ENCODE measurements around the gene SSBP3. TPM values are rescaled to one million over a fixed set of nuclear protein-coding genes. Genes with fewer than 3 reads are reported as not detected.

Gene SSBP3
- total and polyA plus RNA-seq, 2 experiments from 2014 or later, result 47.4 to 68.6 TPM

DNA sequence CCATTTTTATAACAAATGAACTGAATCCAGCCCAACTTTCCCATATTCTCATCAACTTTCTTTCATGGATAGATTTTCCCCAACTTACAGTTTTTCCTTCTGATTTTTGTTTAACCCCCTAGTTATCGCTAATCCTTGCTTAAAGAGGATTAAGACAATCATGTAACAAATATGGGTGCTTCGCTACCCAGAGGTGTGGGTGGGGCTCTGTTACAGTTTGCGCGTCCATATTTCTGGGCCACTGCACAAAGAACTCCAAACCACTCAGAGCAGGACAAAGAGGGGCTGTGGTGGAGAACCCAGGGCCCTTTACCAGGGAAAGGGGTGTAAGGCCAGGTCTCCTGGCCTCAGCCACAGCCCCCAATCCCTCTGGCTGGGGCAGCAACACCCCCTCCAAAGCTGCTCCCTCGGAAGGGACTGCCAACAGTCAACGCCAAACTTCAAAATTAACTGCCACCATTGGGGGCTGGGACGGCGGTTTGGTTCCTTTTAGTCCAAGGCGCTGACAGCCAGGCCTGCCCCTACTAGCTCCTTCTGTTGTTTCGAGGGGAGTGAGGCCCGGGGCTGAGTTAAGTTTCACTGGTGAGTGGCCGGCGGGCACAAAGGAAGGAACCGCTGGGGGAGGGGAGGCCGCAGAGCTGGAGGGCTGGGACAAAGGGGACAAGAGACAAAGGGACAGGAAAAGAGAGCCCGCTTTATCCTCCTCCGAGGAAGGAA, 27.9 kb downstream of the SSBP3 start:
- Histone ChIP-seq H4K20me1 (replicated peaks; ENCODE audit: insufficient read depth) (peaks cover 17% of the 10 kb centered on the region; the same call in 1 of the 2 replicates), H2AFZ (no peak overlapping the region), H3K9me2 (ENCODE audit: insufficient read depth) (no peaks in the 10 kb centered on the region), H3K4me2 (peak overlapping the region; percentile 78), H3K4me1 (ENCODE audit: insufficient read depth) (peaks cover 77% of the 10 kb centered on the region), H3K36me3 (ENCODE audit: insufficient read depth) (no peaks in the 10 kb centered on the region), H3K79me2 (replicated peaks; ENCODE audit: insufficient read depth) (peaks cover 97% of the 10 kb centered on the region), H3F3A (replicated peaks; ENCODE audit: low read depth) (peaks cover 15% of the 10 kb centered on the region), H3K4me3 (peak overlapping the region; percentile 44), H3K27ac (ENCODE audit: low read depth) (peak overlapping the region; percentile 98), H3K27me3 (ENCODE audit: insufficient read depth) (no peaks in the 10 kb centered on the region)
- TF ChIP-seq JUNB (IDR thresholded peaks at IDR 0.05; ENCODE audit: unreplicated experiment), result no peak
- TF ChIP-seq CREB1 (CRISPR knock-in tag; IDR thresholded peaks at IDR 0.05; ENCODE audit: low read depth), result no peak
- no peak for TF ChIP-seq STAT1 (IDR thresholded peaks at IDR 0.05; ENCODE audit: unreplicated experiment)
- peaks cover 25% of the 10 kb centered on the region for H3K36me3 Mint-ChIP-seq (ENCODE audit: low read depth)
- ATAC-seq (peak; percentile 48), DNase-seq (ENCODE audit: low spot score) (peak; percentile 90)
- peak overlapping the region; percentile 94 for H3K27ac Mint-ChIP-seq
- H3K4me1 Mint-ChIP-seq, result peaks cover 78% of the 10 kb centered on the region
- H3K4me3 Mint-ChIP-seq, result peak overlapping the region; percentile 61
- no peaks in the 10 kb centered on the region; the same call in 2 of the 3 replicates for H3K9me3 Mint-ChIP-seq
- H3K27me3 Mint-ChIP-seq (ENCODE audit: insufficient read depth, low read depth, poor library complexity), result peaks cover 17% of the 10 kb centered on the region

GRCh38 chr1:54377040-54377691, 29.0 kb downstream of the SSBP3 start:
- peaks cover 14% of the 10 kb centered on the region for H3F3A ChIP-seq (replicated peaks; ENCODE audit: low read depth)
- H4K20me1 ChIP-seq (replicated peaks; ENCODE audit: insufficient read depth), result peaks cover 26% of the 10 kb centered on the region; the same call in 1 of the 2 replicates
- no peaks in the 10 kb centered on the region for H3K9me2 ChIP-seq (ENCODE audit: insufficient read depth)
- H3K4me3 Mint-ChIP-seq, result peak overlapping the region; percentile 32; the same call in 1 of the 3 replicates
- no peak overlapping the region for H2AFZ ChIP-seq
- peak overlapping the region; percentile 85 for H3K27ac Mint-ChIP-seq
- H3K9me3 Mint-ChIP-seq, result no peaks in the 10 kb centered on the region; the same call in 2 of the 3 replicates
- no peak for DNase-seq (ENCODE audit: low spot score)
- H3K4me1 ChIP-seq (ENCODE audit: insufficient read depth), result peaks cover 83% of the 10 kb centered on the region
- peak overlapping the region; percentile 78 for H3K4me2 ChIP-seq
- peaks cover 18% of the 10 kb centered on the region for H3K36me3 Mint-ChIP-seq (ENCODE audit: low read depth)
- no peaks in the 10 kb centered on the region for H3K36me3 ChIP-seq (ENCODE audit: insufficient read depth)
- TF ChIP-seq EZH2 (IDR thresholded peaks at IDR 0.05; ENCODE audit: low read depth, unreplicated experiment), result no peak
- TF ChIP-seq, protein P1, sequence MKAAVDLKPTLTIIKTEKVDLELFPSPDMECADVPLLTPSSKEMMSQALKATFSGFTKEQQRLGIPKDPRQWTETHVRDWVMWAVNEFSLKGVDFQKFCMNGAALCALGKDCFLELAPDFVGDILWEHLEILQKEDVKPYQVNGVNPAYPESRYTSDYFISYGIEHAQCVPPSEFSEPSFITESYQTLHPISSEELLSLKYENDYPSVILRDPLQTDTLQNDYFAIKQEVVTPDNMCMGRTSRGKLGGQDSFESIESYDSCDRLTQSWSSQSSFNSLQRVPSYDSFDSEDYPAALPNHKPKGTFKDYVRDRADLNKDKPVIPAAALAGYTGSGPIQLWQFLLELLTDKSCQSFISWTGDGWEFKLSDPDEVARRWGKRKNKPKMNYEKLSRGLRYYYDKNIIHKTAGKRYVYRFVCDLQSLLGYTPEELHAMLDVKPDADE (IDR thresholded peaks at IDR 0.05), result no peak
- TF ChIP-seq, protein P2, sequence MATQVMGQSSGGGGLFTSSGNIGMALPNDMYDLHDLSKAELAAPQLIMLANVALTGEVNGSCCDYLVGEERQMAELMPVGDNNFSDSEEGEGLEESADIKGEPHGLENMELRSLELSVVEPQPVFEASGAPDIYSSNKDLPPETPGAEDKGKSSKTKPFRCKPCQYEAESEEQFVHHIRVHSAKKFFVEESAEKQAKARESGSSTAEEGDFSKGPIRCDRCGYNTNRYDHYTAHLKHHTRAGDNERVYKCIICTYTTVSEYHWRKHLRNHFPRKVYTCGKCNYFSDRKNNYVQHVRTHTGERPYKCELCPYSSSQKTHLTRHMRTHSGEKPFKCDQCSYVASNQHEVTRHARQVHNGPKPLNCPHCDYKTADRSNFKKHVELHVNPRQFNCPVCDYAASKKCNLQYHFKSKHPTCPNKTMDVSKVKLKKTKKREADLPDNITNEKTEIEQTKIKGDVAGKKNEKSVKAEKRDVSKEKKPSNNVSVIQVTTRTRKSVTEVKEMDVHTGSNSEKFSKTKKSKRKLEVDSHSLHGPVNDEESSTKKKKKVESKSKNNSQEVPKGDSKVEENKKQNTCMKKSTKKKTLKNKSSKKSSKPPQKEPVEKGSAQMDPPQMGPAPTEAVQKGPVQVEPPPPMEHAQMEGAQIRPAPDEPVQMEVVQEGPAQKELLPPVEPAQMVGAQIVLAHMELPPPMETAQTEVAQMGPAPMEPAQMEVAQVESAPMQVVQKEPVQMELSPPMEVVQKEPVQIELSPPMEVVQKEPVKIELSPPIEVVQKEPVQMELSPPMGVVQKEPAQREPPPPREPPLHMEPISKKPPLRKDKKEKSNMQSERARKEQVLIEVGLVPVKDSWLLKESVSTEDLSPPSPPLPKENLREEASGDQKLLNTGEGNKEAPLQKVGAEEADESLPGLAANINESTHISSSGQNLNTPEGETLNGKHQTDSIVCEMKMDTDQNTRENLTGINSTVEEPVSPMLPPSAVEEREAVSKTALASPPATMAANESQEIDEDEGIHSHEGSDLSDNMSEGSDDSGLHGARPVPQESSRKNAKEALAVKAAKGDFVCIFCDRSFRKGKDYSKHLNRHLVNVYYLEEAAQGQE (IDR thresholded peaks at IDR 0.05; ENCODE audit: unreplicated experiment), result no peak
- no peak for TF ChIP-seq NANOG (IDR thresholded peaks at IDR 0.05; ENCODE audit: borderline replicate concordance)
- TF ChIP-seq CREB1 (CRISPR knock-in tag; IDR thresholded peaks at IDR 0.05; ENCODE audit: low read depth), result no peak
- TF ChIP-seq POLR2AphosphoS5 (IDR thresholded peaks at IDR 0.05; ENCODE audit: low read depth), result no peak
- no peak for TF ChIP-seq ZNF331 (CRISPR knock-in tag; IDR thresholded peaks at IDR 0.05; ENCODE audit: low read depth)
- no peak for TF ChIP-seq JUNB (IDR thresholded peaks at IDR 0.05; ENCODE audit: unreplicated experiment)
- TF ChIP-seq, protein P3, sequence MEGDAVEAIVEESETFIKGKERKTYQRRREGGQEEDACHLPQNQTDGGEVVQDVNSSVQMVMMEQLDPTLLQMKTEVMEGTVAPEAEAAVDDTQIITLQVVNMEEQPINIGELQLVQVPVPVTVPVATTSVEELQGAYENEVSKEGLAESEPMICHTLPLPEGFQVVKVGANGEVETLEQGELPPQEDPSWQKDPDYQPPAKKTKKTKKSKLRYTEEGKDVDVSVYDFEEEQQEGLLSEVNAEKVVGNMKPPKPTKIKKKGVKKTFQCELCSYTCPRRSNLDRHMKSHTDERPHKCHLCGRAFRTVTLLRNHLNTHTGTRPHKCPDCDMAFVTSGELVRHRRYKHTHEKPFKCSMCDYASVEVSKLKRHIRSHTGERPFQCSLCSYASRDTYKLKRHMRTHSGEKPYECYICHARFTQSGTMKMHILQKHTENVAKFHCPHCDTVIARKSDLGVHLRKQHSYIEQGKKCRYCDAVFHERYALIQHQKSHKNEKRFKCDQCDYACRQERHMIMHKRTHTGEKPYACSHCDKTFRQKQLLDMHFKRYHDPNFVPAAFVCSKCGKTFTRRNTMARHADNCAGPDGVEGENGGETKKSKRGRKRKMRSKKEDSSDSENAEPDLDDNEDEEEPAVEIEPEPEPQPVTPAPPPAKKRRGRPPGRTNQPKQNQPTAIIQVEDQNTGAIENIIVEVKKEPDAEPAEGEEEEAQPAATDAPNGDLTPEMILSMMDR (conservative IDR thresholded peaks at IDR 0.05; ENCODE audit: low read depth in 2 of 2), result no peak
- TF ChIP-seq ZNF114 (CRISPR knock-in tag; IDR thresholded peaks at IDR 0.05), result no peak
- TF ChIP-seq STAT1 (IDR thresholded peaks at IDR 0.05; ENCODE audit: unreplicated experiment), result no peak
- no peak for TF ChIP-seq EZH2phosphoT487 (IDR thresholded peaks at IDR 0.05; ENCODE audit: unreplicated experiment)
- no peaks in the 10 kb centered on the region for H3K27me3 ChIP-seq (ENCODE audit: insufficient read depth)
- H3K27ac ChIP-seq (ENCODE audit: low read depth), result peak overlapping the region; percentile 98
- peaks cover 89% of the 10 kb centered on the region for H3K4me1 Mint-ChIP-seq
- peaks cover 97% of the 10 kb centered on the region for H3K79me2 ChIP-seq (replicated peaks; ENCODE audit: insufficient read depth)
- H3K4me3 ChIP-seq, result peak overlapping the region; percentile 42
- H3K27me3 Mint-ChIP-seq (ENCODE audit: insufficient read depth, low read depth, poor library complexity), result peaks cover 17% of the 10 kb centered on the region
- ATAC-seq, result no peak
